Measurements from ENCODE around the gene PDE4B. TPM values are rescaled to one million over a fixed set of nuclear protein-coding genes. Genes with fewer than 3 reads are reported as not detected.

The PDE4B gene
- total RNA-seq, 2 donors from 2014 or later, result 4.3 to 18.0 TPM

GRCh38 chr1:66242646-66243547 lies 450.2 kb downstream of the PDE4B start:
- no peak overlapping the region for H3K27ac ChIP-seq (ENCODE audit: low read depth, low read length)
- no peak overlapping the region for H3K4me3 Mint-ChIP-seq
- no peaks in the 10 kb centered on the region for H3K4me1 ChIP-seq (ENCODE audit: control insufficient read depth, insufficient read depth, low read length)
- 47 to 76% methylated on average over 3 to 6 of the region's 6 CpGs for WGBS, 2 experiments (ENCODE audit: insufficient coverage in 1 of 2, insufficient read length in 1 of 2)
- peak; percentile 99 for TF ChIP-seq CTCF (conservative IDR thresholded peaks at IDR 0.05)
- peak; percentile 93 for DNase-seq
- no peaks in the 10 kb centered on the region for H3K9me3 Mint-ChIP-seq
- no peak overlapping the region for H3K27ac Mint-ChIP-seq
- no peak overlapping the region for H3K9ac ChIP-seq (ENCODE audit: extremely low read depth, low read length, poor library complexity, severe bottlenecking)
- H3K27me3 Mint-ChIP-seq (ENCODE audit: insufficient read depth), result no peaks in the 10 kb centered on the region
- no peaks in the 10 kb centered on the region for H3K9me3 ChIP-seq (ENCODE audit: control insufficient read depth, low read length)
- H3K4me1 Mint-ChIP-seq, result no peaks in the 10 kb centered on the region
- H3K4me3 ChIP-seq (ENCODE audit: low read length), result no peak overlapping the region
- H3K27me3 ChIP-seq (ENCODE audit: control insufficient read depth, insufficient read depth, low read length, poor library complexity, severe bottlenecking), result no peaks in the 10 kb centered on the region
- H3K36me3 Mint-ChIP-seq (ENCODE audit: low read depth), result no peaks in the 10 kb centered on the region
- H3K36me3 ChIP-seq (ENCODE audit: control insufficient read depth, insufficient read depth, low read length), result no peaks in the 10 kb centered on the region

GRCh38 chr1:66243548-66244130 lies 450.9 kb downstream of the PDE4B start:
- Histone ChIP-seq H3K27ac (ENCODE audit: low read depth, low read length) (no peak overlapping the region), H3K4me3 (ENCODE audit: low read length) (no peak overlapping the region), H3K9ac (ENCODE audit: extremely low read depth, low read length, poor library complexity, severe bottlenecking) (no peak overlapping the region), H3K9me3 (ENCODE audit: control insufficient read depth, low read length) (no peaks in the 10 kb centered on the region), H3K36me3 (ENCODE audit: control insufficient read depth, insufficient read depth, low read length) (no peaks in the 10 kb centered on the region), H3K4me1 (ENCODE audit: control insufficient read depth, insufficient read depth, low read length) (no peaks in the 10 kb centered on the region), H3K27me3 (ENCODE audit: control insufficient read depth, insufficient read depth, low read length, poor library complexity, severe bottlenecking) (no peaks in the 10 kb centered on the region)
- DNase-seq, result no peak
- Mint-ChIP-seq H3K27ac (no peak overlapping the region), H3K4me1 (no peaks in the 10 kb centered on the region), H3K4me3 (no peak overlapping the region), H3K9me3 (no peaks in the 10 kb centered on the region), H3K27me3 (ENCODE audit: insufficient read depth) (no peaks in the 10 kb centered on the region), H3K36me3 (ENCODE audit: low read depth) (no peaks in the 10 kb centered on the region)
- TF ChIP-seq CTCF (conservative IDR thresholded peaks at IDR 0.05), result no peak
- 82 to 93% methylated on average over 2 of the region's 2 CpGs for WGBS, 2 experiments (ENCODE audit: insufficient coverage in 1 of 2, insufficient read length in 1 of 2)

- Histone ChIP-seq H3K9ac (ENCODE audit: extremely low read depth, low read length, poor library complexity, severe bottlenecking) (no peak overlapping the region), H3K27ac (ENCODE audit: low read depth, low read length) (peak overlapping the region; percentile 47), H3K36me3 (ENCODE audit: control insufficient read depth, insufficient read depth, low read length) (no peaks in the 10 kb centered on the region), H3K4me3 (ENCODE audit: low read length) (no peak overlapping the region), H3K27me3 (ENCODE audit: control insufficient read depth, insufficient read depth, low read length, poor library complexity, severe bottlenecking) (no peaks in the 10 kb centered on the region), H3K4me1 (ENCODE audit: control insufficient read depth, insufficient read depth, low read length) (no peaks in the 10 kb centered on the region), H3K9me3 (ENCODE audit: control insufficient read depth, low read length) (no peaks in the 10 kb centered on the region)
- peaks cover 2% of the 10 kb centered on the region for H3K4me1 Mint-ChIP-seq
- 77 to 78% methylated on average over 1 to 3 of the region's 3 CpGs for WGBS, 2 experiments (ENCODE audit: insufficient coverage in 1 of 2, insufficient read length in 1 of 2)
- no peaks in the 10 kb centered on the region for H3K27me3 Mint-ChIP-seq (ENCODE audit: insufficient read depth)
- no peak overlapping the region for H3K4me3 Mint-ChIP-seq
- no peak overlapping the region for H3K27ac Mint-ChIP-seq
- no peak for TF ChIP-seq CTCF (conservative IDR thresholded peaks at IDR 0.05)
- no peak for DNase-seq
- H3K36me3 Mint-ChIP-seq (ENCODE audit: low read depth), result no peaks in the 10 kb centered on the region
- no peaks in the 10 kb centered on the region for H3K9me3 Mint-ChIP-seq
Observed at GRCh38 chr1:66244429-66244828, 451.7 kb downstream of the PDE4B start.

Data from endodermal cell (in vitro differentiated cells).